HG03196 (cell line): ENCODE measurements around the gene TRIM44.
"Not testable (repeated sequence)": the region's sequence is repeated elsewhere in the genome, so short reads cannot be mapped to it uniquely, and the experiment has no call there.

Experiments
- ATAC-seq: cut with Tn5 transposase; IDR thresholded peaks from one replicate; pipeline ENCODE4 v1.9.1; 2021; ENCODE audit not compliant: unreplicated experiment

TRIM44 gene

DNA sequence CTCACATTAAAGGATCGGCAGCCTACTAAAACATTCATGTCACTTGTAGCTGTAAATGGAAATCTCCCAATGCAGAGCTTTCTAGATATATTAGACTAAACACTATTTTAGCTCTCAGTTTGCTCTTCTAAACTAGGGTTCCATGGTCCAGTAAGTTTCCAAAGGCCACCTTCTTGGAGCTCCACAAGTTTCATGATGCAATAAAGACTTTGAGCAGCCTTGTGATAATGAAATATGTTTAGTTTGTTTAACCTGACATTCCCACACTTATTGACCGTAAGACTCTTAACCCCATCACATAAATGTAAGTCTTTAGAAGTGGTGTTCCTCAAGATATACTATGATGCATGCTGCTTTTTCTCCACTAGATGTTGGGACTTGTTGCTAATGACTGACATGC lies 87.7 kb downstream of the TRIM44 start:
- no peak for ATAC-seq

DNA sequence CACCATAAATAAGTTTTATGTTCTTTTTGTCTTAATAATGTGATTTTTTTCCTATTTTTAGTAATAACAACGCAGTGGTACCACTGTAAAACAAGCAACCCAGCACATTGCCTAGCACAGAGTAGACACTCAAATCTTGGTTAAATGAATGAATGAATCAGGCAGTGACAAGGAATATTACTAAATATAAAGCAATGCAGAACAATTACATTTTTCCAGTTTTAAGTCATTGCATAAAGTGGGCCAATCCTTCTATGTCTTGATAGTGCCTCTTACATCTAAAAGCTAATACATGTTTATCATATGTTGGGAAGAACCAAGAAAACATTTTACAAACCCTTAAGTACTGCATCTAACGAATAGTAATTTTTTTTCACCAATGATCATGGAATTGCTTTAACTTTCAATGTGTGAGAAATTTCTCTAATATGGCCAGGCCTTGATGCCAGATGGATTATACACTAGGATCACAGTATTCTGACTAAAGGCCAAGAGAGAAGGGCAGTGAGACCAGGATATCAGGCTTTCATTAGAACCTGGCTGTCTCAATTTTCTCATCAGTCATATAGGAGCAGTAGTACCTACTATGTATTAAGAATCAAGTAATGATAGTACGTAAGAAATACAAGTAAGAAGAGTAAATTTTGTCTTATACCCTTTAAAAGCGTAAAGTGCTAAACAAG lies 88.5 kb downstream of the TRIM44 start:
- ATAC-seq: no peak

DNA sequence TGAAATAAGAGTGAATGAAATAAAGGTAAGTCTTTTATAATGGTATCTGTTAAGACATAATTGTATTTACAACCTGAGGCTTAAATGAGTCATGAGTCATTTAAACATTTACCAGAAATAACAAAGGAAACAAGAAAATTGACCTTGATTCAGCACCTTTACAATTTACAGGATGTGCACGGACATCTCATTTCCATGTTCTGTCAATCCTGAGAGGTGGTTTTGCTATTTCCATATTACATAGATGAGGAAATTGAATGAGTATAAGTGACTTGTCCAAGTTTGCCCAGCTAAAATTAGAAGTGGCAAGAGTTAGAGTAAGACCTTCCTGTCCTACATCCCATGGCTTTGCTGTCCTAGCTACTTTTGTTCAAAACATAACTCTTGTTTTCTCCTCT lies 89.1 kb downstream of the TRIM44 start:
- ATAC-seq: no peak

DNA sequence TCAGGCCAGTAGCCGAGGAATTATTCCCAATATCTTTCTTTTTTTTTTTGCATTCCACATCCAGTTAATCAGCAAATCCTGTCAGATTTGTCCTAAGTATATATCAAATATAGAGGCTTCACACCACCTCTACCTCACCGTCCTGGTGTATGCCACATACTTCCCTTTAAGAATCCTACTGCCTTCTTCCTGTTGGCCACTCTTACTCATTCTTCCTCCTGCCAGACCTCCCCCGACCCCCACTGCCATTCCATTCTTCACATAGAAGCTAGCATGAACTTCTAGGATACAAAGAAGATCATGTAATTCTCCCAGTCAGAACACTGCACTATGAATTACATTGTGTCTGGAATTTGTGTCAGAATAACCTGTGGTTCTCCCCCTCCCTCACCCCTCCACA lies 89.5 kb downstream of the TRIM44 start:
- no peak for ATAC-seq

DNA sequence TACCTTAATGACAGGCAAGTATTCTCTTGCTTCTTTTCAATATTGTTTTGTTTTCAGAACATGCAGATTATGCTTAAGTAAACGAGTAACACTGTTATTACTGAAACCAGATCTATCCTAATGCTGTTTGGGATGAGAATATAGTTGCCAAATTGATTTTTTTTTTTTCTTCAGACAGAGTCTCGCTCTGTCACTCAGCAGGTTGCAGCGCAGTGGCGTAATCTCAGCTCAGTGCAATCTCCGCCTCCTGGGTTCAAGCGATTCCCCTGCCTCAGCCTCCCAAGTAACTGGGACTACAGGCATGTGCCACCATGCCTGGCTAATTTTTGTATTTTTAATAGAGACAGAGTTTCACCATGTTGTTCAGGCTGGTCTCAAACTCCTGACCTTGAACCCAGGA lies 91.0 kb downstream of the TRIM44 start:
- not testable (repeated sequence) for ATAC-seq

DNA sequence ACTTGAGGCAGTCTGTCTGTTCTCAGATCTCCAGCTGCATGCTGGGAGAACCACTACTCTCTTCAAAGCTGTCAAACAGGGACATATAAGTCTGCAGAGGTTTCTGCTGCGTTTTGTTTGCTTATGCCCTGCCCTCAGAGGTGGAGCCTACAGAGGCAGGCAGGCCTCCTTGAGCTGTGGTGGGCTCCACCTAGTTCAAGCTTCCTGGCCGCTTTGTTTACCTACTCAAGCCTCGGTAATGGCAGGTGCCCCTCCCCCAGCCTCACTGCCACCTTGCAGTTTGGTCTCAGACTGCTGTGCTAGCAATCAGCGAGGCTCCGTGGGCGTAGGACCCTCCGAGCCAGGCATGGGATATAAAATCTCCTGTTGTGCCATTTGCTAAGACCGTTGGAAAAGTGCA lies 97.4 kb downstream of the TRIM44 start:
- not testable (repeated sequence) for ATAC-seq

DNA sequence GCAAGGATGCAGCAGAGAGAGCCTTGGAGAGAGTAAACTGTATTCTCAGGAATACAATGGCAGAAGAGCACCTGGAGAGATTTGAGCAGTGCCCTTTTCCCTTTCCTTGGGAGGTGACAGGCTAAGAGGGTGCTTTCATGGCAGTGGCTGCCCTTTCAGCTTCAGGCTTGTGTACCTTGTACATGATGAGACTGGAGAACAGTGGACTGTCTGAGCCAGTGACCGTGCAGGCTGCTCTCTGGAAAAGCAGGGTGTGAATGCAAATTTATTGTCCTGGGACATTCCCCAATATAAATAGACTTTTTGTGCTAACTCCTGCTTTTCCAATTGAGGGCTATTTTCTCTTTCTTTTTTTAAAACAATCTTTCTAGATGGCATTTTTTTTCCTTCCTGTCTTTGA lies 99.3 kb downstream of the TRIM44 start:
- ATAC-seq: no peak

DNA sequence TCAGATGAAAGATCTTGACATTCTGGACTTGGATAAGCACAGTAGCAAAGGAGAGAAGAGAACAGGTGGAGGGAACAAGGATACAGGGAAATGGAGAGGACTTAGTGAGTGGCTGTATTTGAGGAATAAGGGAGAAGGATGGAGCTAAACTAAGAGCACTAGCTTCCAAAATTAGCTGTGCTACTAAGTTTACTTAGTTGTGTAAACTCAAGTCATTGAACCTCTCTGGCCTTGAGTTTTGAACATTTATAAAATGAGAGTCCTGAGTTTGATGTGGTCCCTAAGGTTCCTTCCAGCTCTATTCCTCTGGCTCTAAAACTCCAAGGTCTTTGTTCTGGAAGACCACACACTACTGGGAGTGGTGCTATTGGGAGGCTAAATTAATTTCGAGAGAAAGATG lies 100.7 kb downstream of the TRIM44 start:
- no peak for ATAC-seq

DNA sequence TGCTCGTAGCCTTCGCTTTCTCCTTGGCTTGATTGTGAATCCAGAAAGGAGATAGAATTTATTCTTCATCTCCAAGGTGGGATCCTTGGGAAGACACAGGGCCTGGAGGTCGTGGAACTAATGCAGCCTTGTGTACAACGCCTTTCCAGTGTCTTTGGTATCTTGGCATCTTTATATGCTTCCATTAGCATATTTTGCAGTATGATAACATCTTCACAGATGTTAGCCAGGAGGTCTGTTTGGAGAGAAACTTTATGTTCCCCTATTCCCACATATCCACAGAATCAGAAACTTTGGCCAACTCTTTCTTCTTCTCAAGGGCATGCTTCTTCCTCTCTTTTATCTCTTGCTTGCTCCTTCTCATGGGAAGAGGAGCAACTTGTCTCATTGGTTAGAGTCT lies 101.2 kb downstream of the TRIM44 start:
- no peak for ATAC-seq

DNA sequence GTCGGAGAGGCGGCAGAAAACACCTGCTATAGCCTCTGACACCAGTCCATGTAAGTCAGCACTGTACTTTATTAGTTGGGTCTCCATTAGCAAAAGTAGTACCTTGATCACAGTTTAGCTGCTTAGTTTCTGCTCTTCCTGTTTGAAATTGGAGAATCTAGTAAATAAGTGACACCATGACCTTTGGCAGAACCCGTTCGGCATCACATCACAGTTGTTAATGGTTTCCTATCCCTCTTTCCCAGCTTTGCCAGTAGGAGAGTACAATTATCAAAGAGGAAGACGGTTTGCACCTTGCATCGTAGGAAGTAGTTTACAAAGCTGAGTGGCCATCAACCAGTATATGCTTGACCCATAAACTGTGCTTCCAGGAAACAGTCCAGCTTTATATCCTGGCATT lies 101.8 kb downstream of the TRIM44 start:
- no peak for ATAC-seq

DNA sequence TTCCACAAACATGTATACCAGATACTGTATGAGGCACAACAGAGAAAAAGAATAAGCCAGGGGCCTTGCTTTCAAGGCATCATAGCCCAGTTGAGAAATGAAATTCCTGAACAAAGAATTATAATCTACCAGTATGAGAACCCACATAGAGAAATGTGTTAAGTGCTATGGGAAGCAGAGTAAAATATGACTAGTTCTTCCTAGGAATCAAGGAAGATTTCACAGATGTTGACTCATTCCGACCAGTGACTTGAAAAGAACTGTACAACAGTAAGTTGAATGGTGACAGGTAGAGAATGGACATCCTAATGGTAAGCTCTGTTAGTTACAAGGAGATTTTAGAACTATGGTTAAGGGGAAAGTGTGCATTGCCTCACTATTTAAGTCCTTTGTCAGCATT lies 102.6 kb downstream of the TRIM44 start:
- ATAC-seq: no peak

DNA sequence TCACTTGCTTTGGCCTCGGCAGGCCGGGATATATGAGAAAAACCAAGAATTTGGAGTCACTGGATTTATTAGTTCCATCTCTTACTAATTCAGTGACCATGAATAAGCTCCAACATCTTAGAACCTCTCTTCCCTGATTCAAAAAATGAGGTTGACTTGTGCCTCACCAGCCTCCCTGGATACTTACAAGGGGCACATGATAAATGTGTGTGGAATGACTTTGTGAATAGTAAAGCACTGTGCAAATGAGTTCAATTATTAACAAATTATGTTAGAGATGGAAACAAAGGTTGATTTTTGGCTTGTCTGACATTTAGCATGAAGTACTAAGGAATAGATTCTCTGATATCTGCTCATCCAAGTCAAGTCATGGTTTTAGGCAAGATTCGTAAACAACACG lies 104.1 kb downstream of the TRIM44 start:
- ATAC-seq: no peak

DNA sequence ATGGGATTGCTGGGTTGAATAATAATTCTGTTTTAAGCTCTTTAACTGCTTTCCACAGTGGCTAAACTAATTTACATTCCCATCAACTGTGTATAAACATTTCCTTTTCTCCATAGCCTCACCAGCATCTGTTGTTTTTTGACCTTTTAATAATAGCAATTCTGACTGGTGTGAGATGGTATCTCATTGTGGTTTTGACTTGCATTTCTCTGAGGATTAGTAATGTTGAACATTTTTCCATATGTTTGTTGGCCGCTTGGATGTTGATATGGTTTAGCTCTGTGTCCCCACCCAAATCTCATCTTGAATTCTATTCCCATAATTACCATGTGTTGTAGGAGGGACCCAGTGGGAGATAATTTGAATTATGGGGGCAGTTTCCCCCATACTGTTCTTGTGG lies 107.8 kb downstream of the TRIM44 start:
- ATAC-seq: not testable (repeated sequence)

DNA sequence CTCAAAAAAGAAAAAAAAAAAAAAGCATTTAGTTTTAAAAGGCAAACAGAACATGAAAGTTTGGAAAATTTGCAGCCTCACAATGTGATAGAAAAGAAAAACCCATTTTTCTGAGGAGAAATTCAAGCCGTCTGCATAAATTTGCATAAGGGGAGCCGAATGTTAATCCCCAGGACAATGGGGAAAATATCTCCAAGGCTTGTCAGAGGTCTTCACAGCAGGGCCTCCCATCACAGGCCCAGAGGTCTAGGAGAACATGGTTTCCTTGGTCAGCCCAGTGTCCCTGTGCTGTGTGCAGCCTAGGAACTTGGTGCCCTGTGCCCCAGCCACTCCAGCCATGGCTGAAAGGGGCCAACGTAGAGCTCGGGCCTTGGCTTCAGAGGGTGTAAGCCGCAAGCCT lies 109.1 kb downstream of the TRIM44 start:
- ATAC-seq: no peak

DNA sequence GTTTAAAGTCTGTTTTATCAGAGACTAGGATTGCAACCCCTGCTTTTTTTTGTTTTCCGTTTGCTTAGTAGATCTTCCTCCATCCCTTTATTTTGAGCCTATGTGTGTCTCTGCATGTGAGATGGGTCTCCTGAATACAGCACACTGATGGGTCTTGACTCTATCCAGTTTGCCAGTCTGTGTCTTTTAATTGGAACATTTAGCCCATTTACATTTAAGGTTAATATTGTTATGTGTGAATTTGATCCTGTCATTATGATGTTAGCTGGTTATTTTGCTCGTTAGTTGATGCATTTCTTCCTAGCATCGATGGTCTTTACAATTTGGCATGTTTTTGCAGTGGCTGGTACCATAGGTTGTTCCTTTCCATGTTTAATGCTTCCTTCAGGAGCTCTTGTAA lies 114.7 kb downstream of the TRIM44 start:
- not testable (repeated sequence) for ATAC-seq

DNA sequence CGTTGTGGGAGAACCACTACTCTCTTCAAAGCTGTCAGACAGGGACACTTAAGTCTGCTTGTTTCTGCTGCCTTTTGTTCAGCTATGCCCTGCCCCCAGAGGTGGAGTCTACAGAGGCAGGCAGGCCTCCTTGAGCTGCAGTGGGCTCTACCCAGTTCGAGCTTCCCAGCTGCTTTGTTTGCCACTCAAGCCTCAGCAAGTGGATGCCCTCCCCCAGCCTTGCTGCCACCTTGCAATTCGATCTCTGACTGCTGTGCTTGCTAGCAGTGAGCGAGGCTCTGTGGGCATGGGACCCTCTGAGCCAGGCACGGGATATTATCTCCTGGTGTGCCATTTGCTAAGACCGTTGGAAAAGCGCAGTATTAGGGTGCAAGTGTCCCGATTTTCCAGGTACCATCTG lies 116.4 kb downstream of the TRIM44 start:
- ATAC-seq: not testable (repeated sequence)

DNA sequence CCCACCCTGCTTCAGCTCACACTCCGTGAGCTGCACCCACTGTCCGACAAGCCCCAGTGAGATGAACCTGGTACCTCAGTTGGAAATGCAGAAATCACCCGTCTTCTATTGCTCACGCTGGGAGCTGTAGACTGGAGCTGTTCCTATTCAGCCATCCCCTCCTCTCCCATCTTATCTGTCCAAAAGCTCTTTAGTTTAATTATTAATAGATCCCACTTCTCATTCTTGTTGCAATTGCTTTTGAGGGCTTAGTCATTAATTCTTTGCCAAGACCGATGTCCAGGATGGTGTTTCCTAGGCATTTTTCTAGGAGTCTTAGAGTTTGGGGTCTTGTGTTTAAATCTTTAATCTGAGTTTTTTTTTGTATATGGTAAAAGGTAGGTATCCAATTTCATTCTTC lies 116.8 kb downstream of the TRIM44 start:
- no peak for ATAC-seq

DNA sequence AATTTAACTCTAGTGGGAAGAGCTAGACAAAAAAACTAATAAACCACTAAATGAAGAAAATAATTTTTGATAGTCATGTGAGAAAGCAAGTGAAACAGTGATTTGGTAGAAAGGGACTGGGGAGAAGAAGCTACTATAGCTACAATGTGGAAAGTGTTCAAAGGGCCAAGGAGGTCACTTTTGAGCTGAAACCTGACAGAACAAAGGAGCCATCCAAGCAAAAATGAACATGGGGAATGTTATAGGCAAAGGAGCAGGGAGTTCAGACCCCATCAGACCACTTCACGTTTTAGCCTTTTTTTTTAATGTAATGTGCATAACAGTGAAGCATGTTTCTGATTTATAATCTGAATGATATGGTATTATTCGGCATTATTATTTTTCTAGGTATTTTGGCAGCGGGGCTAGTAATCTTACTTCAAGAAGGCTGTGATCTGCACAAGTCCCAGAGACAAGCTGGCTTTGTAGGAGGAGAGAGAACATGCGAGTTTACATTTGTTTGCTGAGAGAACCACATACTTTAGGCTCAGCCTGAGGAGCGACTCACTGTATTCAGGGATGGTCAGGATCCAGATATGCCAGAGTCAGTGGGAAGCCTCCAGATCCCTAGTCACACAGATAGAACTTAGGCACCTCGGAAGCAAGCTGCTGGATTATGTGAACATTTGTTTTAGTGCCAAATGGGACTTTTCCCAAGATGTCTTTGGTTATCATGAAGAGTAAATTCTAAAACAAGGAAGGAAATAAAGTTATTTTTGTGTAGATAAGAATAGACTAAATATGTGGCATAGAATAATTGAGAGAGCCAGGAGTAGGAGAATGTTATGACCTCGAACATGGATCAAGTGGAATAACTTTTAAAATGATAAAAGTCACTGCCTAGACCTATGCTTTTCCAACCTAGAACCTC lies 118.6 kb downstream of the TRIM44 start:
- ATAC-seq: no peak

DNA sequence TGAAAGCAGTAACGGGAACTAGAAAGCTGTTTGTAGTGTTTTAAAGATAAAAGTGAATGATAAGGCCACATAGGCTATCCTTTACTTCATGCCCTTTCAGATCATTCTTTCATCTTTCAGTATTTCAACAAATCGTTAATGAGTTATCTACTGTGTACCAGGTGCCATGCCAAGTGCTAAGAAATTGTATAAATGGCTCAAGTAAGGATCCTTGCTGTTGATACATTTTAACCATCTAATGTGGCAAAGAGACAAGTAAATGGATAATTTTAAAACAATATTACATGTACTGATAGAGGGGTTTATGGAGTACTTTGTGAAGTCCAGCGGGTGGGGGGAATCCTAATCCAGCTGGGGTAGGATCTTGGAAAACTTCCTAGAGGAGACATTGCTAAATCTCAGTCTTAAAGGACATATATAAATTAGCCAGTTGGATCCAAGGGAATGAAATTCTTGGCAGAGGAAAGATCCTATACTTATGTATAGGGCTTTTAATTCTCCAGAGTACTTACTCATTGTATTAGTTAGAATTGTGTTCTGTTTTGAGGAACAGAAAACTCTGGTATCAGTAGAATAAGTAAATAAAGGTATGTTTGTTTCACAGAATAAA lies 119.4 kb downstream of the TRIM44 start:
- ATAC-seq: no peak

DNA sequence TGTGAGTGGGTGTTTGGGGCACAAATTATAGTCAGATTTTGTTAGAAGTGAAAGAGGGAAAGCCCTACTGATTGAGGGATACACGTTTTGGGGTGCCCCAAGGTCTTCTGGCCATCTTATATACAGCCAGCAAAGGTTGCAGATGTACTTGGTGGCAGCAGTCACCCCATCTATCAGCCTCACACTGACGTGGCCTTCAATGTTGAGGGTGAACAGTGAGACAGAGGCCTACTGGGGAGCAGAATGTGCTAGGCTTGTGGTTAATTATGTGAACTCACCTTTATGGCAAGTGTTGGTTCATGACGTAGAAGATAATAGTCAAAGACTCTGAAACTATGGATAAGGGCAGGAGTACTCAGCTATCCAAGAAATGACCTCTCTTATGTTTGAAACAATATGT lies 121.2 kb downstream of the TRIM44 start:
- no peak for ATAC-seq

DNA sequence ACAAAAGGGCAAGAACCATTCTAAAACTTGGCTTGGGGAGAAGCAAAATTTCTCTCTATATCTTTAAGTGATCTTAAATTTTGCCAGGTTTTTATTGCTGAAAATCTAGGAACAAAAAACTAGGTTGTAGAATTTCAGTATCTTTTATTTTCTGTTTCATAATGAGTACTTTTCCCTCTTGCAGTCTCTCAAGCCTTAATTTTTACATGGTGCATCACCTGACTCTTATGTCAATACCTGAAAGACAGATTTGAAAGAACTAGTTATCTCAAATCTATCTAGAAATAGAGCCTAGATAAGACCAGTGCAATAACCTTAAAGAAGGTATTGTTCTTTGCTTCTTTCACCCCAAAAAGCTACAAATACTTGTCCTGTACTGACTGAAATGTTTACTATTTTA lies 122.1 kb downstream of the TRIM44 start:
- no peak for ATAC-seq
